ENCODE data around the gene PTPN1.
"Not testable (repeated sequence)": the region's sequence is repeated elsewhere in the genome, so short reads cannot be mapped to it uniquely, and the experiment has no call there.

PTPN1 gene

GRCh38 chr20:50551288-50551687, 41.1 kb downstream of the PTPN1 start:
- FAIRE-seq (peak; percentile 9), DNase-seq (ENCODE audit: insufficient read length, low spot score) (no peak)

- no peak for FAIRE-seq
- no peak for DNase-seq (ENCODE audit: insufficient read length, low spot score)
Measured at GRCh38 chr20:50552979-50553378, 42.8 kb downstream of the PTPN1 start.

- no peak for DNase-seq (ENCODE audit: insufficient read length, low spot score)
- no peak for FAIRE-seq
Measured at GRCh38 chr20:50554694-50555579, 44.8 kb downstream of the PTPN1 start.

DNA sequence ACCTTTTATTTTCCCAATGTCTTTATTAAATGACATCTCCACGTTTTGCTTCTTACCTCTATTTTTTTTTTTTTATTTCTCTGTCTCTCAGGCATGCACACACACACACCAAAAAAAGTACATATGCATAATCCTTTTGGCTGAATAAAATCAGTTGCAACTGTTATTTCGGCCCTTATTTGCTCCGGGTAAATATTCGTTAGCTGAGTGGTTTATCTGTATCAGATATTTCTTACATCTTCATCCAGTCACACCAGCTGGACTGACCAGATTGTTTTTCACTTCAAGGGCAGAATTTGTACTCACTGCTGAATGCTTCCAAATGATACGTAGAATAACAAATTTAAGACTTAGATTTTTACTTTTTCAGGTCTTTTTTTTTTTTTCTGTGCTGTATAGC, 45.5 kb downstream of the PTPN1 start:
- DNase-seq (ENCODE audit: insufficient read length, low spot score) (no peak), FAIRE-seq (no peak)

DNA sequence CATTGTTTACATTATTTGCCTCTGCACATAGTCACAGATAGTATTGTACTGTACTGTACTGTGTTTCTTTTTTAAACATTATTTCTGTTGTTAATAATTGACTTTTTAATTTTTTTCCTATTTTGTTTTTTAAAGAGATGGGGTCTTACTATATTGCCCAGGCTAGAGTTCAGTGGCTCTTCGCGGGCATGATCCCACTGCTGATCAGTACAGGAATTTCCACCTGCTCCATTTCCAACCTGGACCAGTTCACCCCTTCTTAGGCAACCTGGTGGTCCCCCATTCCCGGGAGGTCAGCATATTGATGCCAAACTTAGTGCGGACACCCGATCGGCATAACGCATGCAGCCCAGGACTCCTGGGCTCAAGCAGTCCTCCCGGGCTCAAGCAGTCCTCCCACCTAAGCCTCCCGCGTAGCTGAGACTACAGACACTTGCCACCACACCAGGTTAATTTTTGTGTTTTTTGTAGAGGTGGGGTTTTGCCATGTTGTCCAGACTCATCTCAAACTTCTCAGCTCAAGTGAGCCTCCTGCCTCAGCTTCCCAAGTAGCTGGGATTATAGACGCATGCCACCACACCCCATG, 47.5 kb downstream of the PTPN1 start:
- no peak for DNase-seq (ENCODE audit: insufficient read length, low spot score)
- no peak for FAIRE-seq

- DNase-seq (ENCODE audit: insufficient read length, low spot score), result peak; percentile 97
- peak; percentile 99 for FAIRE-seq
Measured at GRCh38 chr20:50558483-50558925, 48.3 kb downstream of the PTPN1 start.

DNA sequence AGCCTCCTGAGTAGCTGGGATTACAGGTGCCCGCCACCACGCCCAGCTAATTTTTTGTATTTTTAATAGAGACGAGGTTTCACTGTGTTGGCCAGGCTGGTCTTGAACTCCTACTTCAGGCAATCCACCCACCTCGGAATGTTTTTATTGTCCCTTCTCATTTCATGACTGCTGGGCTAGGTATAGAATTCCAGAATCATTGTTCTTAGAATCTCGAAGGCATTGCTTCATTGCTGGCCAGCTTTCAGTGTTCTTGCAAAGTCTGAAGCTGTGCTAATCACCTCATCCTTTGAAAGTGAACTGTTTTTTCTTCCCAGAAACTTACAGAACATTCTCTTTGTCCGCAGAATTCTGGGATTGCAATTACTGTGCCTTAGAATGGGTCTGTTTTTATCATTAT, 49.0 kb downstream of the PTPN1 start:
- FAIRE-seq, result no peak
- no peak for DNase-seq (ENCODE audit: insufficient read length, low spot score)

- FAIRE-seq (peak; percentile 48), DNase-seq (ENCODE audit: insufficient read length, low spot score) (no peak)
Measured at GRCh38 chr20:50559856-50560638, 49.9 kb downstream of the PTPN1 start.

GRCh38 chr20:50560867-50561266, 50.7 kb downstream of the PTPN1 start:
- FAIRE-seq (no peak), DNase-seq (ENCODE audit: insufficient read length, low spot score) (no peak)

DNA sequence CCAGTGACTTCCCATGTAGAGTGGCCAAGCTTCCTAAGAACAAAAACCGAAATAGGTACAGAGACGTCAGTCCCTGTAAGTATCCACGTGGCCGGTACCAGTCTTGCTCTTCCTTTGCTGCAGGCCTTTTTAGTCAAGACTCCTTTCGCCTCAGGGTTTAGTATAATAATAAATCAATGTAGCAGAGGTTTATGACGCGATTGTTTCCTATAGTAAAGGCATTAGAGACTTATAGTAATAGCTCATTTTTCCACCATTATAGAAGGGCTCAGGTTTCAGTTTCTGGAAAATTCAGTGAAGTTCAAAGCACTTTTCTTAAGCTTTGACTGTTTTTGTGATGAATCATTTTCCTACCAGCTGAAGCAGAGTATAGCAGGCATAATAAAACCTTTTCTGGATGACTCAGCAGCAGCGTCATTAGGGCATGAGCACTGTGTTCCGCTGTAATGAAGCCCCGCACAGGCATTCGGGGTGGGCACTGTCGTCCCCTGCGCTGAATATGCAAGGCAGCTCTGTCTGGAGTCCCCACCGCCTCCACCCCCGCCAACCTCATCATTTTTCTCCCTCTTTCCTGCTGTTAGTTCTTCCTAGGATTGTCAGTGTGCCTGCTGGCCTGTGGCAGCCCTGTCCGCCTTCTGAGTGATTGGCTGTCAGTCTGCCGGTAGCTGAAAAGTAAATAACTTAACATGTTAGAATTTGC, 51.3 kb downstream of the PTPN1 start:
- DNase-seq (ENCODE audit: insufficient read length, low spot score) (peak; percentile 99), FAIRE-seq (peak; percentile 98)

DNA sequence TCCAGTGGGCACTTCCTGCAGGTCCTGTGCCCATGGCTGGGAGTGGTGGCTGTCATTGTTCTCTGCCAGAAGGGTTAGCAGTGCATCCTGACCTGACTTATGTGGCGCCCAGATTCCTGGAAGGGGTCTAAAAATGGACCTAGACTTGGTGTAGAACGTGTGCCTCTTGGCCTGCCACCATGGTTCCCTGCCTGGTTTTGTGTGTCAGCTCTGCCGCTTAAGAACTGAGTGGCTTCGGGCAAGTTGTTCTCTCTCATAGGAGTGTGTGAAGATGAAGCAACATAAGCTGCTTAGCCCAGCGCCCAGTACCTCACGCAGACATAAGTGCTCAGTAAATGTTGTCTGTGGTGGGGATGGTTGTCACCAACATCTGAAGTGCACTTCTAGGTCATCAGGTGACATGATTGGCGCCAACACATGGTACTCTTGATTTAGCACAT, 52.1 kb downstream of the PTPN1 start:
- DNase-seq (ENCODE audit: insufficient read length, low spot score), result no peak
- FAIRE-seq, result no peak

DNA sequence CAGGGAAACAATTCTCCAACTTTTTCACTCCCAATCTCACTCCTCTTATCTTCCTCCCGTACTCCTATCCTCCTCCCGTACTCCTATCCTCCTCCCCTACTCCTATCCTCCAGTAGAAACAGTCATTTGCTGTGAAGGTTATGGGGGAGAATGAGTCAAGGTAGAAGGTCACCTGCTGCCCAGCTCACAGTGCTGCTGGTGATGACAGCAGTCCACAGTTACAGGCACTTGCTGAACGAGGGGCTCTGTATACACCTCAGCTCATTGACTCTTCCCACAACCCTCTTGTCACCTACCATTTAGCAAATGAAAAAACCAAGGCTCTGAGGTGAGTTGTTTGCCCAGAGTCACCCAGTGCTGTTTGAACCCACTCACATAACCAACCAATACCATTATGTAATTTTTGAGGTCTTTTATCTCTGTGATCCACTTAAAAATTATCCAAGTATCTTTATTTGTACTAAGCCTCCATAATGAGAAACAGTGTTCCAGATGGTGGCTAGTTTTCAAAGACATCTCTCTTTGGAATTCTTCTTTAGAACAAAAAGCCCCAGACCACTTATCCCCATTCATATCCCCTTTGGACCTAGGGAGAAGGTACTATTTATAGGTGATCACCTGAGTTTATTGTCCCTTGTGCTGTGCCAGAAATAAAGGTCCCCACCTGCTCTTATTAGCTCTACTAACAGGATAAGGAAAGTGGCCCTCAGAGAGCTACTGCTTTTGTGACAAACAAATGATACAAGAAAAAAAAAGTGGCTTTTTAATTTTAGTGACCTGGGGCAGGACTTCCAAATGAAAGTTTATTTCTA, 53.2 kb downstream of the PTPN1 start:
- FAIRE-seq (peak; percentile 94), DNase-seq (ENCODE audit: insufficient read length, low spot score) (no peak)

- no peak for FAIRE-seq
- no peak for DNase-seq (ENCODE audit: insufficient read length, low spot score)
Measured at GRCh38 chr20:50565383-50565782, 55.2 kb downstream of the PTPN1 start.

- no peak for DNase-seq (ENCODE audit: insufficient read length, low spot score)
- FAIRE-seq, result no peak
Measured at GRCh38 chr20:50565871-50566270, 55.7 kb downstream of the PTPN1 start.

- no peak for DNase-seq (ENCODE audit: insufficient read length, low spot score)
- peak; percentile 89 for FAIRE-seq
Measured at GRCh38 chr20:50567860-50568548, 57.8 kb downstream of the PTPN1 start.

DNA sequence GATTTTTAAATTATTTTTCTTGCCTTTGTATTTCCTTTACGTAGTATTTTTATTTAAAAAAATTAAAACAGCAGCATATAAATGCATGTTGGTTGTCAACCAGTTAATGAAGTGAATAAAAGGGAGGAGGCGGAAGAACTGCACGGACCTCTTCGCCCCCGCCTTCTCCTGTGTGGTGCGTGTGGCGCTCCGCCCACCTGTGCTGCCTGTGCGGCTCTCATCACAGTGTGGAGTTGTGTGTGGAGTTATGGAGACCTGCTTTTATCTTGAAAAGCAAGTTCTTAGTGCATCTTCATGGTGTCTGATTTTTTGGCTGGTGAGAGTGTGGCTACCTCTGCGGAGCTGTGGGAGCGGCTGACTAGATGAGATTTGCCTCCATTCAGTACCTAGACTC, 58.4 kb downstream of the PTPN1 start:
- DNase-seq (ENCODE audit: insufficient read length, low spot score) (no peak), FAIRE-seq (no peak)

GRCh38 chr20:50569487-50569863, 59.3 kb downstream of the PTPN1 start:
- DNase-seq (ENCODE audit: insufficient read length, low spot score), result not testable (repeated sequence)
- peak; percentile 99 for FAIRE-seq

DNA sequence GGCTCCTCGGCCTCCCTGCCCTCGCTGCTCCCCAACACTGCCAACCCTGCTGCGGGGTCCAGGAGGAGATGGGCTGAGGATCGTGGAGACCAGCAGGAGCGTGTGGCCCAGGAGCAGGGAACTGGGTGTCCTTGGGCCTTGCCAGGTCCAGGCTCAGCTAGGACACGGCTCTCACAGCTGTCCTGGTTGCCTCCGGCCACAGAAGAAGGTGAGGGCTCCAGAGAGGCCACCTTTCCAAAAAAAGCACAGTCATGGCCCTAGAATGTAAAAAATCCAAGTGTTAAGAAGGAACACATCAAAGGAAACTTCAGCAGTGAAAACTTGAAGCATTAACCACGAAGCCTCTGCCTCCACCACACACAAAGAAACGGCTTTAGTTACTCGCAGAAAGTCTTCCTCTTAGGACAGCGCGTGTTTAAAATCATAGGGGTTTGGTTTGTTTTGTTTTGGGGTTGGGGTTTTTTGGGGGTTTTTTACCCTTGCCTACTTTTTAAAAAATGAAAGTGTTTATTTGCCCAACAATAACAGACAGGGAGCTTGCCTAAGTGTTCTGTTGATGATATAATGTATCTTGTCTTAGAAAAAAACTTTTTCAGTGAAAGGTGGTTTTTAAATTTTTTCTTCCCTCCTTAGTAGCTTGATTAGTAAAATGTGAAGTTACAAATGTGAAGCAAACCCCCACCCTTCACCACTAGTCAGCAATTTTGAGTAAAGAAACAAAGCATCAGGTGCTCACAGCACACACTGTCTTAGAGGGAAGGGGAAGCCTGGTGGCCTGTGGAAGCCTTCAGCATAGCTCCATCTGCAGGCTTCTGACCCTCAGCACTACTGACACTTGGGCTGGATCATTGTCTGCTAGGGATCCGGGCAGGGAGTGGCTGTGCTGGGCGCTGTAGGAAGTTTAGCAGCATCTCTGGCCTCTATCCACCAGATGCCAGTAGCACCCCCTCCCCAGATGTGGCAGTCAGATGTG, 60.0 kb downstream of the PTPN1 start:
- DNase-seq (ENCODE audit: insufficient read length, low spot score) (no peak), FAIRE-seq (no peak)

Measured in HTR-8/SVneo (cell line).